Loucy (cell line): ENCODE data around the gene EXOC3L1.

Experiments used
- H2AFZ ChIP-seq: fragments of 200-600 bp; sonication (generic); 2 replicates; pipeline ENCODE4 v1.6.0; 2016; ENCODE audit warnings: antibody characterized with exemption, mild to moderate bottlenecking, low read length, moderate library complexity
- H3F3A ChIP-seq: fragments of 200-600 bp; 2 replicates; pipeline ENCODE4 v1.6.0; 2016; ENCODE audit warnings: antibody characterized with exemption, low read depth, mild to moderate bottlenecking
- H3K27me3 ChIP-seq: fragments of 200-600 bp; sonication (generic); 2 replicates; pipeline ENCODE4 v1.6.1; 2014; ENCODE audit warnings: low read length, mild to moderate bottlenecking; ENCODE audit not compliant: insufficient read depth, poor library complexity, severe bottlenecking
- H3K36me3 ChIP-seq: fragments of 200-600 bp; sonication (generic); 2 replicates; pipeline ENCODE4 v1.6.1; 2016; ENCODE audit warnings: low read length; ENCODE audit not compliant: insufficient read depth
- H3K4me1 ChIP-seq: fragments of 200-600 bp; sonication (generic); 2 replicates; pipeline ENCODE4 v1.5.1; 2014; ENCODE audit warnings: low read length, mild to moderate bottlenecking; ENCODE audit not compliant: insufficient read depth, poor library complexity, severe bottlenecking
- H3K4me2 ChIP-seq: fragments of 200-600 bp; sonication (generic); 2 replicates; pipeline ENCODE4 v1.6.0; 2014; ENCODE audit warnings: antibody characterized with exemption, low read length, low read depth, mild to moderate bottlenecking; ENCODE audit not compliant: poor library complexity, severe bottlenecking
- H3K4me3 ChIP-seq: fragments of 200-600 bp; sonication (generic); 2 replicates; pipeline ENCODE4 v1.5.1; 2014; ENCODE audit warnings: low read length, mild to moderate bottlenecking, mixed read lengths; ENCODE audit not compliant: poor library complexity, severe bottlenecking
- H3K79me2 ChIP-seq: fragments of 200-600 bp; sonication (generic); 2 replicates; pipeline ENCODE4 v1.6.1; 2014; ENCODE audit warnings: low read length; ENCODE audit not compliant: insufficient read depth
- H3K9ac ChIP-seq: fragments of 200-600 bp; sonication (generic); 2 replicates; pipeline ENCODE4 v1.6.0; 2014; ENCODE audit warnings: mild to moderate bottlenecking, low read depth, low read length, moderate library complexity; ENCODE audit not compliant: poor library complexity, severe bottlenecking
- H3K9me2 ChIP-seq: fragments of 200-600 bp; sonication (generic); replicated peaks from 2 replicates; pipeline ENCODE4 v1.6.1; 2016; ENCODE audit warnings: low read depth, low read length, mixed read lengths
- H3K9me3 ChIP-seq: fragments of 200-600 bp; sonication (generic); 2 replicates; pipeline ENCODE4 v1.6.1; 2014; ENCODE audit warnings: mild to moderate bottlenecking, antibody characterized with exemption, low read length, low read depth; ENCODE audit not compliant: insufficient read depth
- H4K20me1 ChIP-seq: fragments of 200-600 bp; sonication (generic); 2 replicates; pipeline ENCODE4 v1.6.0; 2014; ENCODE audit warnings: antibody characterized with exemption, low read length, mild to moderate bottlenecking; ENCODE audit not compliant: insufficient read depth, poor library complexity, severe bottlenecking
- EZH2phosphoT487 ChIP-seq: fragments of 200-600 bp; IDR thresholded peaks from 2 replicates; pipeline ENCODE4 v1.6.1; 2018; ENCODE audit warnings: antibody characterized with exemption, mild to moderate bottlenecking, moderate library complexity, borderline replicate concordance
- TF ChIP-seq, protein P1 (sequence below): fragments of 200-600 bp; sonication (generic); conservative IDR thresholded peaks from 2 replicates; pipeline ENCODE4 v1.5.1; 2014; ENCODE audit warnings: mild to moderate bottlenecking, antibody characterized with exemption, low read length

Gene EXOC3L1

DNA sequence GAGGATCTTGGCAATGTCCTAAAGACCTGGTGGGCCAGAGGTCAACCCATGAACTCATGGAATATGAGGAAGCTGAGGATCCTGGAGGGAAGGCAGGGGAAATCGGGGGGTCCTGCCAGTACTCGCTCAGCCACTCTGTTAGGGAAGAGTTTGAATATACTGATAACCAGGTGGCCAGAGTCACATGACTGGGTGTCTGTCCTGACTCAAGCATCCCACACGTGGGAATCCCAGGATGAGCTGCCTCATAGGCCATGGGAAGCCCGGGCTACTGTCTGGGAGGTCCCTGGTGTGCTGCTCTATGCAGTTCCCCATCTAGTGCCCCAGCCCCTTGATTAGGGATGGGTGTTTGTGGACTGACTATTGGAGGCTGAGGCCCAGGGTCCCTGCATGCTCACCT, 1.6 kb downstream of the EXOC3L1 start:
- no peak overlapping the region for H3K4me3 ChIP-seq
- no peak overlapping the region for H3K9ac ChIP-seq
- no peaks in the 10 kb centered on the region for H3K9me2 ChIP-seq
- peaks cover 22% of the 10 kb centered on the region for H4K20me1 ChIP-seq
- H3K9me3 ChIP-seq, result no peaks in the 10 kb centered on the region
- TF ChIP-seq, protein P1, sequence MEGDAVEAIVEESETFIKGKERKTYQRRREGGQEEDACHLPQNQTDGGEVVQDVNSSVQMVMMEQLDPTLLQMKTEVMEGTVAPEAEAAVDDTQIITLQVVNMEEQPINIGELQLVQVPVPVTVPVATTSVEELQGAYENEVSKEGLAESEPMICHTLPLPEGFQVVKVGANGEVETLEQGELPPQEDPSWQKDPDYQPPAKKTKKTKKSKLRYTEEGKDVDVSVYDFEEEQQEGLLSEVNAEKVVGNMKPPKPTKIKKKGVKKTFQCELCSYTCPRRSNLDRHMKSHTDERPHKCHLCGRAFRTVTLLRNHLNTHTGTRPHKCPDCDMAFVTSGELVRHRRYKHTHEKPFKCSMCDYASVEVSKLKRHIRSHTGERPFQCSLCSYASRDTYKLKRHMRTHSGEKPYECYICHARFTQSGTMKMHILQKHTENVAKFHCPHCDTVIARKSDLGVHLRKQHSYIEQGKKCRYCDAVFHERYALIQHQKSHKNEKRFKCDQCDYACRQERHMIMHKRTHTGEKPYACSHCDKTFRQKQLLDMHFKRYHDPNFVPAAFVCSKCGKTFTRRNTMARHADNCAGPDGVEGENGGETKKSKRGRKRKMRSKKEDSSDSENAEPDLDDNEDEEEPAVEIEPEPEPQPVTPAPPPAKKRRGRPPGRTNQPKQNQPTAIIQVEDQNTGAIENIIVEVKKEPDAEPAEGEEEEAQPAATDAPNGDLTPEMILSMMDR, result no peak
- no peak for TF ChIP-seq EZH2phosphoT487
- no peak overlapping the region for H2AFZ ChIP-seq
- H3F3A ChIP-seq, result no peaks in the 10 kb centered on the region
- no peaks in the 10 kb centered on the region for H3K27me3 ChIP-seq
- H3K36me3 ChIP-seq, result no peaks in the 10 kb centered on the region
- no peak overlapping the region for H3K4me2 ChIP-seq
- H3K79me2 ChIP-seq, result peaks cover 14% of the 10 kb centered on the region
- H3K4me1 ChIP-seq, result peaks cover 9% of the 10 kb centered on the region

GRCh38 chr16:67187175-67187890, 2.6 kb downstream of the EXOC3L1 start:
- no peaks in the 10 kb centered on the region for H3F3A ChIP-seq
- H3K27me3 ChIP-seq, result no peaks in the 10 kb centered on the region
- H3K4me2 ChIP-seq, result no peak overlapping the region
- peaks cover 16% of the 10 kb centered on the region for H3K4me1 ChIP-seq
- no peak overlapping the region for H3K9ac ChIP-seq
- H3K79me2 ChIP-seq, result peaks cover 14% of the 10 kb centered on the region
- H3K9me3 ChIP-seq, result no peaks in the 10 kb centered on the region
- peaks cover 20% of the 10 kb centered on the region for H4K20me1 ChIP-seq
- H2AFZ ChIP-seq, result no peak overlapping the region
- H3K9me2 ChIP-seq, result no peaks in the 10 kb centered on the region
- no peaks in the 10 kb centered on the region for H3K36me3 ChIP-seq
- TF ChIP-seq EZH2phosphoT487, result no peak
- TF ChIP-seq, protein P1, result no peak
- H3K4me3 ChIP-seq, result no peak overlapping the region

GRCh38 chr16:67186550-67186950, 3.4 kb downstream of the EXOC3L1 start:
- peaks cover 13% of the 10 kb centered on the region for H3K79me2 ChIP-seq
- H3K27me3 ChIP-seq, result no peaks in the 10 kb centered on the region
- no peak overlapping the region for H3K4me3 ChIP-seq
- TF ChIP-seq EZH2phosphoT487, result no peak
- TF ChIP-seq, protein P1, result no peak
- H3K9ac ChIP-seq, result no peak overlapping the region
- peaks cover 20% of the 10 kb centered on the region for H4K20me1 ChIP-seq
- no peaks in the 10 kb centered on the region for H3K9me2 ChIP-seq
- no peaks in the 10 kb centered on the region for H3K9me3 ChIP-seq
- H3F3A ChIP-seq, result no peaks in the 10 kb centered on the region
- H3K4me1 ChIP-seq, result peaks cover 19% of the 10 kb centered on the region
- H3K36me3 ChIP-seq, result no peaks in the 10 kb centered on the region
- no peak overlapping the region for H3K4me2 ChIP-seq
- H2AFZ ChIP-seq, result no peak overlapping the region
